ENCODE results near the gene HOXA5.

HOXA5 gene

GRCh38 chr7:27158436-27159265, 15.2 kb upstream of the HOXA5 start:
- no peak for DNase-seq

- DNase-seq = no peak
These were observed 14.4 kb upstream of the HOXA5 start for GRCh38 chr7:27157702-27158431.

GRCh38 chr7:27156916-27157701, 13.6 kb upstream of the HOXA5 start:
- DNase-seq = no peak

- DNase-seq = peak; percentile 79
These were observed 13.0 kb upstream of the HOXA5 start, which contains the start of gene HOXA7 for GRCh38 chr7:27156508-27156898. HOXA7 (minus strand) TSS chr7:27156675; CDS start chr7:27156545, 130 bp downstream.

GRCh38 chr7:27155816-27156507, 12.5 kb upstream of the HOXA5 start:
- peak; percentile 65 for DNase-seq

GRCh38 chr7:27154901-27155815, 11.7 kb upstream of the HOXA5 start:
- no peak for DNase-seq

- DNase-seq = no peak
These were observed 10.9 kb upstream of the HOXA5 start for GRCh38 chr7:27154369-27154768.

GRCh38 chr7:27153526-27153925, 10.0 kb upstream of the HOXA5 start:
- DNase-seq = no peak

- DNase-seq = no peak
These were observed 9.4 kb upstream of the HOXA5 start for GRCh38 chr7:27152816-27153442.

- peak; percentile 40 for DNase-seq
These were observed 8.7 kb upstream of the HOXA5 start, which contains the start of gene HOXA3 for GRCh38 chr7:27151931-27152815. HOXA3 (minus strand) TSS chr7:27152583; CDS start chr7:27110640, 41,943 bp downstream.

GRCh38 chr7:27151341-27151930, 8.0 kb upstream of the HOXA5 start:
- DNase-seq = no peak

- peak; percentile 87 for DNase-seq
These were observed 7.3 kb upstream of the HOXA5 start for GRCh38 chr7:27150568-27151340.

GRCh38 chr7:27149842-27150567, 6.5 kb upstream of the HOXA5 start:
- no peak for DNase-seq

- peak; percentile 20 for DNase-seq
These were observed 5.5 kb upstream of the HOXA5 start for GRCh38 chr7:27148756-27149641.

- DNase-seq = no peak
These were observed 4.7 kb upstream of the HOXA5 start for GRCh38 chr7:27148031-27148755.

All from NCI-H82 (cell line).